ENCODE results near the gene RAP1GDS1.

- TF ChIP-seq EZH2phosphoT487 (IDR thresholded peaks at IDR 0.05; ENCODE audit: insufficient read depth, low read depth): no peak
- TF ChIP-seq EZH2 (IDR thresholded peaks at IDR 0.05; ENCODE audit: insufficient read depth, poor library complexity, severe bottlenecking): no peak
Measured at GRCh38 chr4:98345838-98346237, 84.7 kb downstream of the RAP1GDS1 start.
